ENCODE data around the gene STK39.

Gene STK39

GRCh38 chr2:168157070-168157469, 90.3 kb downstream of the STK39 start:
- DNase-seq = no peak

- no peak for DNase-seq
Measured at GRCh38 chr2:168156661-168157060, 90.7 kb downstream of the STK39 start.

GRCh38 chr2:168155680-168156079, 91.7 kb downstream of the STK39 start:
- DNase-seq = no peak

- no peak for DNase-seq
Measured at GRCh38 chr2:168155046-168155445, 92.3 kb downstream of the STK39 start.

- no peak for DNase-seq
Measured at GRCh38 chr2:168152902-168153530, 94.4 kb downstream of the STK39 start.

GRCh38 chr2:168149986-168150385, 97.4 kb downstream of the STK39 start:
- no peak for DNase-seq

- DNase-seq = no peak
Measured at GRCh38 chr2:168149150-168149974, 98.0 kb downstream of the STK39 start.

- DNase-seq = no peak
Measured at GRCh38 chr2:168147830-168148794, 99.3 kb downstream of the STK39 start.

- no peak for DNase-seq
Measured at GRCh38 chr2:168146892-168147810, 100.2 kb downstream of the STK39 start.

- DNase-seq = no peak
Measured at GRCh38 chr2:168145426-168146310, 101.7 kb downstream of the STK39 start.

- DNase-seq = no peak
Measured at GRCh38 chr2:168145011-168145410, 102.4 kb downstream of the STK39 start.

- DNase-seq = no peak
Measured at GRCh38 chr2:168143813-168144212, 103.6 kb downstream of the STK39 start.

GRCh38 chr2:168140892-168141291, 106.5 kb downstream of the STK39 start:
- no peak for DNase-seq

- DNase-seq = no peak
Measured at GRCh38 chr2:168139852-168140251, 107.5 kb downstream of the STK39 start.

GRCh38 chr2:168138901-168139300, 108.5 kb downstream of the STK39 start:
- DNase-seq = no peak

- DNase-seq = no peak
Measured at GRCh38 chr2:168138374-168138773, 109.0 kb downstream of the STK39 start.

- no peak for DNase-seq
Measured at GRCh38 chr2:168137510-168138180, 109.8 kb downstream of the STK39 start.

GRCh38 chr2:168136392-168136977, 110.9 kb downstream of the STK39 start:
- DNase-seq = no peak

GRCh38 chr2:168135630-168136029, 111.8 kb downstream of the STK39 start:
- no peak for DNase-seq

GRCh38 chr2:168135121-168135520, 112.3 kb downstream of the STK39 start:
- no peak for DNase-seq

Measured in cortex of kidney (tissue), 1 donor.